GM21526 (cell line): Measurements from ENCODE around the gene CD274.
"Not testable (repeated sequence)": the region's sequence is repeated elsewhere in the genome, so short reads cannot be mapped to it uniquely, and the experiment has no call there.

Source experiments
- ATAC-seq: cut with Tn5 transposase; IDR thresholded peaks from one replicate; pipeline ENCODE4 v1.9.1; 2021; ENCODE audit warnings: moderate library complexity; ENCODE audit not compliant: unreplicated experiment, low FRiP score

The CD274 gene

GRCh38 chr9:5450359-5451091 is at the start of gene CD274:
CD274 (plus strand) TSS chr9:5450542; CDS start chr9:5456114, 5,572 bp downstream.
- peak; percentile 72 for ATAC-seq

DNA sequence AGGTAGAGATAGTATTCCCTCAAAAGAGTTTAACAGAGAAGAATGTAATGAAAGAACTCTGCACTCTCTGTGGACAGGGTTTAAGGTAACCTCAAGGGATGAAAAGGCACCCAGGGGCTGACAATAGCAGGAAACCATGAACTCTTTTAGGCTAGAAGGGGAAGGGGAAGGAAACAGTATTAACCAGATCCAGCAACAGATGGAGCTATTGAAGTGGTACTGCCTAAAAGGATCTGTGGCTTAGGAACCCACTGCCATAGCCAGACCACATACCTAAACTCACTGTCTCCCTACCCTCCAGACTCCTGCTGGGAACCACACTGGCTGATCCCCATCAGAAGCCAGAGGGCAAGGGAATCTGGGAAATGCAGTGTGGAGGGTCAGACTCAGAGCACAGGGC is 48.1 kb upstream of the CD274 start:
- no peak for ATAC-seq

DNA sequence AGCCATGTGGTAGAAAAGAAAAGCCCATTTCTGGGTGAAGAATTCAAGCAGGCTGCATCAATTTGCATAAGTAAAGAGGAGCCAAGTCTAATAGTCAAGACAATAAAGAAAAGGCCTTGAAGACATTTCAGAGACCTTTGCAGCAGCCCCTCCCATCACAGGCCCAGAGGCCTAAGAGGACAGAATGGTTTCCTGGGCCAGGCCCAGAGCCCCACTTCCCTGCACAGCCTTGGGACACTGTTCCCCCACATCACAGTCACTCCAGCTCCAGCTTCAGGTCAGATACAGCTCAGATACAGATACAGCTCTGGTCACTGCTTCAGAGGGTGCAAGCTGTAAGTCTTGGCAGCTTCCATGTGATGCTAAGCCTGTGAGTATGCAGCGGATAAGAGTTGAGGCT is 41.7 kb upstream of the CD274 start:
- ATAC-seq = no peak

- no peak for ATAC-seq
Measured at GRCh38 chr9:5416953-5417352, 33.4 kb upstream of the CD274 start.

GRCh38 chr9:5418481-5418880 is 31.9 kb upstream of the CD274 start:
- ATAC-seq = no peak

- no peak for ATAC-seq
Measured at GRCh38 chr9:5419987-5420386, 30.4 kb upstream of the CD274 start.

DNA sequence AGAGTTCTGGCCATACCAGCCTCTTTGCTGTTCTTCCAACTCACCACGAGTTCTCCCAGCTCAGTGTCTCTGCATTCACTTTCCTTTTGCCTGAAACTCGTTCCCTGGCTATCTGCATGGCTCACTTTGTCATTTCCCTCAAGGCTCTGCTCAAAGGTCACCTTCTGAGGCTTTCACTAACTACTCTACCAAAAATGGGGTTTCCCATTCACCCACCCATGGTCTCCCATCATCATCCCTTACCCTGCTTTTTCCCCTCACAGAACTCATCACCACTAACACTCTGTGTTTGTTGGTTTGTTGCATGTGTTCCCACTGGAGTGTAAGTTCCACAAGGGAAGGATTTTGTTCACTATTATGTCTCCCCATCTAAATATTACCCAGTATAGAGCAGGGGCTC is 29.2 kb upstream of the CD274 start:
- no peak for ATAC-seq

DNA sequence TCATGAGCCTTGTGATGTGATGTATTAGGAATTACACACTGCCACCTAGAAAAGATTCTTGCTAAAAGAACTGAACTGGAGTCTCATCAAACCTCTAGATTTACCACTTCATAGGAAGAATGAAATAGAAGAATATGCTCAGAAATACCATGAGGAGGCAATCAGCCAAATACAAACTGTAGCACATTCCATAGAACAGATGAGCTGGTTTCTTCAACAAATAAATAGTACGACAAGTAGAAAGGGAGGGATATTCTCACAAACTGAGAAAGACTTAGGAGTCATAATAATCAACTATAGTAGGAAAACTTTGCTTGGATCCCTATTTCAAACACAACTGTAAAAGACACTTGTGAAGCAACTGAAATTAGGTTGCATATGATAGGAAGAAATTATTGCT is 28.1 kb upstream of the CD274 start:
- ATAC-seq = no peak

GRCh38 chr9:5425006-5425628 is 25.2 kb upstream of the CD274 start:
- no peak for ATAC-seq

DNA sequence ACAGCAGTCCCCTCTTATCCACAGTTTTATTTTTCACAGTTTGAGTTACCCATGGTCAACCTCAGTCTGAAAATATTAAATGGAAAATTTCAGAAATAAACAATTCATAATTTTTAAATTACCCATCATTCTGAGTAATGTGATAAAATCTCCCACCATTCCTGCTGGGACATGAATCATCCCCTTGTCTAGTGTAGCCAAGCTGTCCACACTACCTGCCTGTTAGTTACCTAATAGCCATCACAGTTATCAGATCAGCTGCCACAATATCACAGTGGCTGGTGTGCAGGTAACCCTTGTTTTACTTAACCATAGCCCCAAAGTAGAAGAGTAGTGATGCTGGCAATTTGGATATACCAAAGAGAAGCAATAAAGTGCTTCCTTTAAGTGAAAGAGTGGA is 23.3 kb upstream of the CD274 start:
- ATAC-seq = no peak

DNA sequence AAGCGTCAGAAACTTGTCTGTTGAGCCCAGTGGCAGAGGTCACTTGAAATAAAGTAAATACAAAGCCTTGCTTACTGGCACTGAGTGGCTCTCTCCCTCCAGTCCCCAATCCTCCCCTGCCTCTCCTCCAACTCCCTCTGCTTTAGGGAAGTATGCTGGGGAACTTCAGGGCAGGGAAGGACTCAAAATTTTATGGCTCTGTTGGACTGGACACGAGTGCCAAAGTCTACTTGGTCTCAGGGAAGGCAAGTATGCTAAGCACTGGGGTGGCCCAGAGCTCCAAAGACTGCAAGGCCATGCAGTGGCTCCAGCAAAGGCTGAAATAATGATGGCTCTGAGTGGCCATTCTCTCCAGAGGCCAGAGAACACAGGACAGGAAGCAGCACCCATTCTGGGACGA is 22.2 kb upstream of the CD274 start:
- ATAC-seq = no peak

DNA sequence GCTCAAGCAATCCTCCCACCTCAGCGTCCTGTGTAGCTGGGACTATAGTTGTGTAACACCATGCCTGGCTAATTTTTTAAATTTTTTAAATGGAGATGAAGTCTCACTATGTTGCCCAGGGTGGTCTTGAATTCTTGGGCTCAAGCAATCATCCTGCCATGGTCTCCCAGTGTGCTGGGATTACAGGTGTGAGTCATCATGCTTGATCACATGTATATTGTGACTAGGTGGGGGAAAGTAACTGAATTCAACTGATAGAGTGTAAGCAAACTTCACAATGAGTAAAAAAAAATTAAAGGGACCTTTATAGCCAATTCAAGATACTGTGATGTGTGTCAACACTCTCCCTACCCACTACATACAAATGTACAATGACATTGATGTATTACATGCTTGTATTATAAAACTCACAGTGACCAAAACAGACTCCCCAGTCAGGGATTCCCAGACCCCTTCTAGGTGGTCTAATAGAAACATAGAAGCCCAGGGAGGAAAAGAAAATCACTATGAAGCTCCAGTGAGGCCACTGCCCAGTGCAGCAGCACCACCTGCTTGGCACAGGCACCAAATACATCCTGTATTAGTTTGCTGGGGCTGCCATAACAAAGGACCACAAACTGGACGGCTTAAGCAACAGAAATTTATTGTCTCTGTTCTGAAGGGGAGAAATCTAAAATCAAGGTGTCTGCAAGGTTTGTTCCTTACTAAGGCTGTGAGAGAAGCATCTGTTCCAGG is 21.4 kb upstream of the CD274 start:
- no peak for ATAC-seq

GRCh38 chr9:5429873-5430564 is 20.3 kb upstream of the CD274 start:
- ATAC-seq = no peak

GRCh38 chr9:5430912-5431311 is 19.4 kb upstream of the CD274 start:
- ATAC-seq = no peak

DNA sequence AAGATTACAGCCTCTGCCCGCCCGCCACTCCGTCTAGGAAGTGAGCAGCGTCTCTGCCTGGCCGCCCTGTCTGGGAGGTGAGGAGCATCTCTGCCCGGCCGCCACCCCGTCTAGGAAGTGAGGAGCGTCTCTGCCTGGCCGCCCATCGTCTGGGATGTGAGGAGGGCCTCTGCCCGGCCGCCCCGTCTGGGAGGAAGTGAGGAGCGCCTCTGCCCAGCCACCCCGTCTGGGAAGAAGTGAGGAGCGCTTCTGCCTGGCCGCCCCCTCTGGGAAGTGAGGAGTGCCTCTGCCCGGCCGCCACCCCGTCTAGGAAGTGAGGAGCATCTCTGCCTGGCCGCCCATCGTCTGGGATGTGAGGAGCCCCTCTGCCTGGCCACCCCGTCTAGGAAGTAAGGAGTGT is 17.5 kb upstream of the CD274 start:
- not testable (repeated sequence) for ATAC-seq

DNA sequence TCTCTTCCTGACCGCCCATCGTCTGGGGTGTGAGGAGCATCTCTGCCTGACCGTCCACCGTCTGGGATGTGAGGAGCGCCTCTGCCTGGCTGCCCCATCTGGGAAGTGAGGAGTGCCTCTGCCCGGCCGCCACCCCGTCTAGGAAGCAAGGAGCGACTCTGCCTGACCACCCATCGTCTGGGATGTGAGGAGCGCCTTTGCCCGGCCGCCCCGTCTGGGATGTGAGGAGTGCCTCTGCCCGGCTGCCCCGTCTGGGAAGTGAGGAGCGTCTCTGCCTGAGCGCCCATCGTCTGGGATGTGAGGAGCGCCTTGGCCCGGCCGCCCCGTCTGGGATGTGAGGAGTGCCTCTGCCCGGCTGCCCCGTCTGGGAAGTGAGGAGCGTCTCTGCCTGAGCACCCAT is 17.0 kb upstream of the CD274 start:
- not testable (repeated sequence) for ATAC-seq

DNA sequence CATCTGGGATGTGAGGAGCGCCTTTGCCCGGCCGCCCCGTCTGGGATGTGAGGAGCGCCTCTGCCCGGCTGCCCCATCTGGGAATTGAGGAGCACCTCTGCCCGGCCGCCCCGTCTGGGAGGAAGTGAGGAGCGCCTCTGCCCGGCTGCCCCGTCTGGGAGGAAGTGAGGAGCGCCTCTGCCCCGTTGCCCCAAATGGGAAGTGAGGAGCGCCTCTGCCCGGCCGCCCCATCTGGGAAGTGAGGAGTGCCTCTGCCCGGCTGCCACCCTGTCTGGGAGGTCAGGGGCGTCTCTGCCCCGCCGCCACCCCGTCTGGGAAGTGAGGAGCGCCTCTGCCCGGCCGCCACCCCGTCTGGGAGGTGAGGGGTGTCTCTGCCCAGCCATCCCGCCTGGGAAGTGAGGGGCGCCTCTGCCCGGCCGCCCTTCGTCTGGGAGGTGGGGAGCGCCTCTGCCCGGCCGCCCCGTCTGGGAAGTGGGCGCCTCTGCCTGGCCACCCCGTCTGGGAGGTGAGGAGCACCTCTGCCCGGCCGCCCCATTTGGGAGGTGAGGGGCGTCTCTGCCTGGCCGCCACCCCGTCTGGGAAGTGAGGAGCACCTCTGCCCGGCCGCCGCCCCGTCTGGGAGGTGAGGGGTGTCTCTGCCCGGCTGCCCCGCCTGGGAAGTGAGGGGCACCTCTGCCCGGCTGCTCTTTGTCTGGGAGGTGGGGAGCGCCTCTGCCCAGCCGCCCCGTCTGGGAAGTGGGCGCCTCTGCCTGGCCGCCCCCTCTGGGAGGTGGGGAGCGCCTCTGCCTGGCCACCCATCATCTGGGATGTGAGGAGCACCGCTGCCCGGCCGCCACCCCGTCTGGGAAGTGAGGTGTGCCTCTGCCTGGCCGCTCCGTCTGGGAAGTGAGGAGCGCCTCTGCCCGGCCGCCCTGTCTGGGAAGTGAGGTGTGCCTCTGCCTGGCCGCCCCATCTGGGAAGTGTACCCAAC is 16.2 kb upstream of the CD274 start:
- not testable (repeated sequence) for ATAC-seq

DNA sequence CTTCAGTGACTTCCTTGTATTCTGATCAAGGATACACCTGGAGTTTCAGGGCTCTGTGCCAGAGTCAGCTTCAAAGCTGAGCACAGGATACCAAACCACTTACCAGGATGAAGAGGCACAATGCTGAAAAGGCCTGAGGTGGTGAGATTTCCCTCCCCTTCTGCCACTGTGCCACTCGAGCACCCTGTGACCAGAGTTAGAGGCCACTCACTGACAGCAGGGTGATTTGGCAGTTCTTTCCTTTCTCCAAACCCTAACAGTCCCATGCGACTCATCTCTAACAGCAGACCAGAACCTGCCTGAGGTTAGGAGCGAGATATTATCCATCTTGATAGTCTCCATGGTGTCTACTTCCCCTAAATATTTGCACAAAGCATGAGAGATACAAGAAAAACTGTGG is 14.4 kb upstream of the CD274 start:
- ATAC-seq = no peak

DNA sequence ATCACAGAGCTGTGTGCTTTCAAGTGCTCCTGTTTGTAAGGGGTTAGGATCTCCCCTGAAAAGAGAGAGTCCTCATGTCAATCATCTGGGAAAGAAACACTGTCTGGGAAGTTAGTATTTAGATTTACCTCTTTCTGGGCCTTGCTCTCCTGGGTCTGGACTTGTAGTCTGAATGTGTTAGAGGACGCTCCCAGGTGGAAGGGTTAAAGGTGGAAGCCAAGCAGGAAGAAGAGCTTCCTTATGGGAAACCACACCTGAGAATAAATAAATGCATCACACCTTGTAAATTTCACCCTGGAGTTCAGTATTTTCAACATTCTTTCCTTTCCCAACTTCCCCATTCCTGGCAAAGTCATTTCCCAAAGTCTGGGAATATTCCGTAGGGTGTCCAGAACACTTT is 13.9 kb upstream of the CD274 start:
- ATAC-seq = no peak
